RWPE1 (cell line): ENCODE results near the gene LYRM9.
"Not testable (repeated sequence)": the region's sequence is repeated elsewhere in the genome, so short reads cannot be mapped to it uniquely, and the experiment has no call there.

Experiments
- CTCF ChIA-PET: fragments of 350-600 bp; sonication (Branson Sonifier 250); formaldehyde crosslinking; extraction: SDS; loops from one replicate; lab custom pipeline; 2021; lab: Yijun Ruan, JAX
- POLR2A ChIA-PET: fragments of 400-600 bp; formaldehyde crosslinking; extraction: SDS; loops from one replicate; lab custom pipeline; 2020; ENCODE audit warnings: antibody characterized with exemption; ENCODE audit not compliant: low non-redundant PET; lab: Yijun Ruan, JAX
- DNase-seq: peaks from one replicate; pipeline ENCODE4 v3.0.0; 2012; ENCODE audit warnings: low spot score
- H3K27ac ChIP-seq: fragments of 450-650 bp; 2 replicates; pipeline ENCODE4 v1.5.1; 2017
- CTCF ChIP-seq: fragments of 450-650 bp; conservative IDR thresholded peaks from 2 replicates; pipeline ENCODE4 v1.5.1; 2017; ENCODE audit warnings: low read depth, mild to moderate bottlenecking

The LYRM9 gene

GRCh38 chr17:27920569-27920968, 27.4 kb upstream of the LYRM9 start:
- CTCF ChIA-PET, result interaction anchor here (0.6 kb wide), 1 partner anchor 24 kb away, joined by 3 read pairs; no protein-coding TSS in a partner anchor
- no peak for TF ChIP-seq CTCF
- no peak overlapping the region for H3K27ac ChIP-seq
- POLR2A ChIA-PET, result no interaction called here
- DNase-seq, result no peak

- no peak for TF ChIP-seq CTCF
- ChIA-PET CTCF (no interaction called here), POLR2A (no interaction called here)
- no peak for DNase-seq
- H3K27ac ChIP-seq, result no peak overlapping the region
Observed at GRCh38 chr17:27919079-27919478, 25.9 kb upstream of the LYRM9 start.

- DNase-seq, result no peak
- no peak overlapping the region for H3K27ac ChIP-seq
- POLR2A ChIA-PET, result no interaction called here
- CTCF ChIA-PET, result no interaction called here
- no peak for TF ChIP-seq CTCF
Observed at GRCh38 chr17:27918498-27918897, 25.3 kb upstream of the LYRM9 start.

- no peak for TF ChIP-seq CTCF
Observed at GRCh38 chr17:27917000-27917399, 23.8 kb upstream of the LYRM9 start.

GRCh38 chr17:27915709-27916108, 22.5 kb upstream of the LYRM9 start:
- no peak for TF ChIP-seq CTCF
- ChIA-PET POLR2A (no interaction called here), CTCF (no interaction called here)
- H3K27ac ChIP-seq, result no peak overlapping the region
- DNase-seq, result no peak

More at GRCh38 chr17:27917000-27917399, 23.8 kb upstream of the LYRM9 start:
- ChIA-PET POLR2A (no interaction called here), CTCF (no interaction called here)
- H3K27ac ChIP-seq, result no peak overlapping the region
- no peak for DNase-seq

GRCh38 chr17:27914382-27914781, 21.2 kb upstream of the LYRM9 start:
- CTCF ChIA-PET, result no interaction called here
- no peak overlapping the region for H3K27ac ChIP-seq
- POLR2A ChIA-PET, result no interaction called here
- DNase-seq, result no peak
- no peak for TF ChIP-seq CTCF

- CTCF ChIA-PET, result interaction anchor here (0.6 kb wide), 1 partner anchor 613 kb away, joined by 3 read pairs; no protein-coding TSS in a partner anchor
- POLR2A ChIA-PET, result no interaction called here
- no peak for TF ChIP-seq CTCF
- no peak overlapping the region for H3K27ac ChIP-seq
- DNase-seq, result no peak
Observed at GRCh38 chr17:27912964-27913363, 19.8 kb upstream of the LYRM9 start.

- H3K27ac ChIP-seq, POLR2A ChIA-PET, DNase-seq: not testable (repeated sequence)
- CTCF ChIA-PET, result interaction anchor here (0.6 kb wide), 1 partner anchor 612 kb away, joined by 3 read pairs; no protein-coding TSS in a partner anchor
Observed at GRCh38 chr17:27912299-27912698, 19.1 kb upstream of the LYRM9 start.
